Measurements from ENCODE around the gene SLC13A4.

GRCh38 chr7:135692055-135692454 lies 35.9 kb downstream of the SLC13A4 start:
- TF ChIP-seq SIN3A (IDR thresholded peaks at IDR 0.05; ENCODE audit: borderline replicate concordance, insufficient read depth, low read length) (no peak), REST (IDR thresholded peaks at IDR 0.05; ENCODE audit: insufficient read depth in 1 of 2, low read depth in 2 of 2, low read length in 2 of 2) (no peak), POLR2AphosphoS5 (IDR thresholded peaks at IDR 0.05; ENCODE audit: low read depth, low read length) (no peak), TAF1 (IDR thresholded peaks at IDR 0.05; ENCODE audit: borderline replicate concordance, insufficient read depth, low read length) (no peak), FOXP2 (optimal IDR thresholded peaks at IDR 0.05; ENCODE audit: borderline replicate concordance, extremely low read depth, extremely low read length, insufficient read depth) (no peak)
